K562 (cell line): ENCODE measurements around the gene MAML3.

Source experiments
- AFF4 ChIP-seq: sonication (generic); formaldehyde crosslinking; IDR thresholded peaks from 2 replicates; pipeline ENCODE4 v1.8.0; 2023; ENCODE audit warnings: mild to moderate bottlenecking, missing genetic modification reagents
- ATF4 ChIP-seq: fragments of 450-650 bp; formaldehyde crosslinking; IDR thresholded peaks from 2 replicates; pipeline ENCODE4 v1.4.0; 2022; ENCODE audit warnings: mild to moderate bottlenecking, moderate library complexity
- CTCF ChIP-seq, 3 experiments: IDR thresholded peaks in 2 of 3; conservative IDR thresholded peaks in 1 of 3; 2 replicates each; pipeline ENCODE4 v1.5.1; 2011 to 2012; ENCODE audit warnings: low read length in 3 of 3, mild to moderate bottlenecking in 3 of 3, control low read depth in 2 of 3, improper control_type of control experiment in 1 of 3, inconsistent platforms in 1 of 3, low read depth in 1 of 3, mixed read lengths in 1 of 3, moderate library complexity in 1 of 3; ENCODE audit not compliant: insufficient read depth in 2 of 3
- ESRRA ChIP-seq: fragments of 450-650 bp; IDR thresholded peaks from 2 replicates; pipeline ENCODE4 v1.6.1; 2014; ENCODE audit warnings: low read depth, mild to moderate bottlenecking, moderate library complexity, borderline replicate concordance
- FOXK2 ChIP-seq, 2 experiments: fragments of 450-650 bp; IDR thresholded peaks in 1 of 2; conservative IDR thresholded peaks in 1 of 2; 2 replicates each; pipeline ENCODE4 v1.6.1; 2016; ENCODE audit warnings: low read depth in 2 of 2, mild to moderate bottlenecking in 1 of 2
- MAFK ChIP-seq: IDR thresholded peaks from 2 replicates; pipeline ENCODE4 v1.6.1; 2011; ENCODE audit warnings: low read length, improper control_type of control experiment
- MED1 ChIP-seq: sonication (generic); formaldehyde crosslinking; IDR thresholded peaks from 2 replicates; pipeline ENCODE4 v1.8.1; 2023; ENCODE audit warnings: missing genetic modification reagents, borderline replicate concordance
- MTA3 ChIP-seq: fragments of 450-650 bp; formaldehyde crosslinking; IDR thresholded peaks from 2 replicates; pipeline ENCODE4 v1.6.1; 2017; ENCODE audit warnings: mild to moderate bottlenecking, borderline replicate concordance
- NFE2 ChIP-seq: IDR thresholded peaks from 2 replicates; pipeline ENCODE4 v1.6.1; 2014; ENCODE audit warnings: antibody characterized with exemption, low read depth

- TF ChIP-seq MED1 (no peak), MTA3 (no peak), CTCF (IDR thresholded peaks at IDR 0.05 in 2 of 3, conservative IDR thresholded peaks at IDR 0.05 in 1 of 3; ENCODE audit: insufficient read depth in 2 of 3, low read depth in 1 of 3, low read length in 3 of 3) (no peak), ATF4 (CRISPR knock-in tag) (no peak), ESRRA (no peak), FOXK2 (conservative IDR thresholded peaks at IDR 0.05 in 1 of 2, IDR thresholded peaks at IDR 0.05 in 1 of 2; ENCODE audit: low read depth in 2 of 2) (no peak), AFF4 (no peak), MAFK (no peak), NFE2 (no peak)
Measured at GRCh38 chr4:139899346-139899745, 254.6 kb downstream of the MAML3 start.
